ENCODE data around the gene MAP3K13.
A peak's percentile ranks its signal among the peaks of the same experiment; 100 is the strongest.

Gene MAP3K13

GRCh38 chr3:185362850-185363661 lies at the start of gene MAP3K13:
Gene MAP3K13, plus strand, starts transcription at chr3:185363136. Its CDS starts 65,446 bp downstream, at chr3:185428582.
- Histone ChIP-seq H3K9me3 (ENCODE audit: low read length) (no peaks in the 10 kb centered on the region), H3K36me3 (ENCODE audit: insufficient read depth, low read length) (no peaks in the 10 kb centered on the region), H3K4me3 (ENCODE audit: low read length) (peak within 1 kb of the TSS; percentile 63), H3K27me3 (ENCODE audit: insufficient read depth, low read length) (no peaks in the 10 kb centered on the region), H2AFZ (ENCODE audit: low read depth, low read length) (peak within 1 kb of the TSS; percentile 62), H3K4me1 (ENCODE audit: insufficient read depth, low read length) (peaks cover 20% of the 10 kb centered on the region)

- peaks cover 4% of the 10 kb centered on the region for H3K4me1 ChIP-seq (ENCODE audit: insufficient read depth, low read length)
- H2AFZ ChIP-seq (ENCODE audit: low read depth, low read length), result no peak overlapping the region
- H3K4me3 ChIP-seq (ENCODE audit: low read length), result no peak overlapping the region
- H3K9me3 ChIP-seq (ENCODE audit: low read length), result peaks cover 9% of the 10 kb centered on the region
- H3K27me3 ChIP-seq (ENCODE audit: insufficient read depth, low read length), result no peaks in the 10 kb centered on the region
- H3K36me3 ChIP-seq (ENCODE audit: insufficient read depth, low read length), result no peaks in the 10 kb centered on the region
Measured at GRCh38 chr3:185313693-185314246, 49.2 kb upstream of the MAP3K13 start.

- Histone ChIP-seq H3K4me1 (ENCODE audit: insufficient read depth, low read length) (peaks cover 4% of the 10 kb centered on the region), H3K36me3 (ENCODE audit: insufficient read depth, low read length) (no peaks in the 10 kb centered on the region), H3K4me3 (ENCODE audit: low read length) (no peak overlapping the region), H3K27me3 (ENCODE audit: insufficient read depth, low read length) (no peaks in the 10 kb centered on the region), H2AFZ (ENCODE audit: low read depth, low read length) (no peak overlapping the region), H3K9me3 (ENCODE audit: low read length) (no peaks in the 10 kb centered on the region)
Measured at GRCh38 chr3:185316740-185317412, 46.1 kb upstream of the MAP3K13 start.

- Histone ChIP-seq H3K36me3 (ENCODE audit: insufficient read depth, low read length) (no peaks in the 10 kb centered on the region), H2AFZ (ENCODE audit: low read depth, low read length) (no peak overlapping the region), H3K4me1 (ENCODE audit: insufficient read depth, low read length) (peaks cover 10% of the 10 kb centered on the region), H3K27me3 (ENCODE audit: insufficient read depth, low read length) (no peaks in the 10 kb centered on the region), H3K4me3 (ENCODE audit: low read length) (no peak overlapping the region), H3K9me3 (ENCODE audit: low read length) (no peaks in the 10 kb centered on the region)
Measured at GRCh38 chr3:185317674-185318073, 45.3 kb upstream of the MAP3K13 start.

GRCh38 chr3:185318141-185318540 lies 44.8 kb upstream of the MAP3K13 start:
- peaks cover 10% of the 10 kb centered on the region for H3K4me1 ChIP-seq (ENCODE audit: insufficient read depth, low read length)
- H3K9me3 ChIP-seq (ENCODE audit: low read length), result no peaks in the 10 kb centered on the region
- no peak overlapping the region for H2AFZ ChIP-seq (ENCODE audit: low read depth, low read length)
- H3K4me3 ChIP-seq (ENCODE audit: low read length), result no peak overlapping the region
- no peaks in the 10 kb centered on the region for H3K36me3 ChIP-seq (ENCODE audit: insufficient read depth, low read length)
- no peaks in the 10 kb centered on the region for H3K27me3 ChIP-seq (ENCODE audit: insufficient read depth, low read length)

GRCh38 chr3:185319801-185320200 lies 43.1 kb upstream of the MAP3K13 start:
- Histone ChIP-seq H3K4me3 (ENCODE audit: low read length) (no peak overlapping the region), H3K27me3 (ENCODE audit: insufficient read depth, low read length) (no peaks in the 10 kb centered on the region), H3K36me3 (ENCODE audit: insufficient read depth, low read length) (no peaks in the 10 kb centered on the region), H3K4me1 (ENCODE audit: insufficient read depth, low read length) (peaks cover 10% of the 10 kb centered on the region), H3K9me3 (ENCODE audit: low read length) (no peaks in the 10 kb centered on the region), H2AFZ (ENCODE audit: low read depth, low read length) (no peak overlapping the region)

- H3K4me1 ChIP-seq (ENCODE audit: insufficient read depth, low read length), result peaks cover 10% of the 10 kb centered on the region
Measured at GRCh38 chr3:185320949-185321348, 42.0 kb upstream of the MAP3K13 start.

GRCh38 chr3:185322101-185322719 lies 40.7 kb upstream of the MAP3K13 start:
- no peaks in the 10 kb centered on the region for H3K36me3 ChIP-seq (ENCODE audit: insufficient read depth, low read length)
- no peak overlapping the region for H2AFZ ChIP-seq (ENCODE audit: low read depth, low read length)
- no peaks in the 10 kb centered on the region for H3K9me3 ChIP-seq (ENCODE audit: low read length)
- no peak overlapping the region for H3K4me3 ChIP-seq (ENCODE audit: low read length)
- no peaks in the 10 kb centered on the region for H3K27me3 ChIP-seq (ENCODE audit: insufficient read depth, low read length)
- H3K4me1 ChIP-seq (ENCODE audit: insufficient read depth, low read length), result peaks cover 10% of the 10 kb centered on the region

More at GRCh38 chr3:185320949-185321348, 42.0 kb upstream of the MAP3K13 start:
- Histone ChIP-seq H3K27me3 (ENCODE audit: insufficient read depth, low read length) (no peaks in the 10 kb centered on the region), H3K4me3 (ENCODE audit: low read length) (no peak overlapping the region), H3K9me3 (ENCODE audit: low read length) (no peaks in the 10 kb centered on the region), H2AFZ (ENCODE audit: low read depth, low read length) (no peak overlapping the region), H3K36me3 (ENCODE audit: insufficient read depth, low read length) (no peaks in the 10 kb centered on the region)

- H3K4me1 ChIP-seq (ENCODE audit: insufficient read depth, low read length), result peaks cover 6% of the 10 kb centered on the region
- H3K36me3 ChIP-seq (ENCODE audit: insufficient read depth, low read length), result no peaks in the 10 kb centered on the region
- H3K27me3 ChIP-seq (ENCODE audit: insufficient read depth, low read length), result no peaks in the 10 kb centered on the region
- H3K4me3 ChIP-seq (ENCODE audit: low read length), result no peak overlapping the region
- no peak overlapping the region for H2AFZ ChIP-seq (ENCODE audit: low read depth, low read length)
- H3K9me3 ChIP-seq (ENCODE audit: low read length), result no peaks in the 10 kb centered on the region
Measured at GRCh38 chr3:185325946-185326791, 36.8 kb upstream of the MAP3K13 start.

- Histone ChIP-seq H3K4me3 (ENCODE audit: low read length) (no peak overlapping the region), H3K4me1 (ENCODE audit: insufficient read depth, low read length) (peaks cover 5% of the 10 kb centered on the region), H2AFZ (ENCODE audit: low read depth, low read length) (no peak overlapping the region), H3K9me3 (ENCODE audit: low read length) (no peaks in the 10 kb centered on the region), H3K27me3 (ENCODE audit: insufficient read depth, low read length) (no peaks in the 10 kb centered on the region), H3K36me3 (ENCODE audit: insufficient read depth, low read length) (no peaks in the 10 kb centered on the region)
Measured at GRCh38 chr3:185327062-185327461, 35.9 kb upstream of the MAP3K13 start.

- Histone ChIP-seq H3K36me3 (ENCODE audit: insufficient read depth, low read length) (no peaks in the 10 kb centered on the region), H3K9me3 (ENCODE audit: low read length) (no peaks in the 10 kb centered on the region), H3K4me1 (ENCODE audit: insufficient read depth, low read length) (no peaks in the 10 kb centered on the region), H3K27me3 (ENCODE audit: insufficient read depth, low read length) (no peaks in the 10 kb centered on the region), H2AFZ (ENCODE audit: low read depth, low read length) (no peak overlapping the region), H3K4me3 (ENCODE audit: low read length) (no peak overlapping the region)
Measured at GRCh38 chr3:185328324-185329004, 34.5 kb upstream of the MAP3K13 start.

- H3K27me3 ChIP-seq (ENCODE audit: insufficient read depth, low read length), result no peaks in the 10 kb centered on the region
Measured at GRCh38 chr3:185330238-185330637, 32.7 kb upstream of the MAP3K13 start.

More at GRCh38 chr3:185330238-185330637, 32.7 kb upstream of the MAP3K13 start:
- H3K4me3 ChIP-seq (ENCODE audit: low read length), result no peak overlapping the region
- H3K36me3 ChIP-seq (ENCODE audit: insufficient read depth, low read length), result no peaks in the 10 kb centered on the region
- no peaks in the 10 kb centered on the region for H3K4me1 ChIP-seq (ENCODE audit: insufficient read depth, low read length)
- H2AFZ ChIP-seq (ENCODE audit: low read depth, low read length), result no peak overlapping the region
- H3K9me3 ChIP-seq (ENCODE audit: low read length), result no peaks in the 10 kb centered on the region
